Activated naive CD8-positive, alpha-beta T cell (primary cell): ENCODE measurements around the gene UBE3A.

ENCODE experiments used
- H3K27ac Mint-ChIP-seq: one replicate; pipeline ENCODE4 v1.8.0; 2021; ENCODE audit warnings: mixed read lengths
- H3K27me3 Mint-ChIP-seq: one replicate; pipeline ENCODE4 v1.8.0; 2021; ENCODE audit warnings: mixed read lengths
- H3K36me3 Mint-ChIP-seq: one replicate; pipeline ENCODE4 v1.8.0; 2021; ENCODE audit warnings: mixed read lengths
- H3K4me1 Mint-ChIP-seq: one replicate; pipeline ENCODE4 v1.8.0; 2021; ENCODE audit warnings: low read depth, mixed read lengths
- H3K4me3 Mint-ChIP-seq: one replicate; pipeline ENCODE4 v1.8.0; 2021; ENCODE audit warnings: mild to moderate bottlenecking, mixed read lengths
- H3K9me3 Mint-ChIP-seq: one replicate; pipeline ENCODE4 v1.8.0; 2021; ENCODE audit warnings: low read depth, mixed read lengths

UBE3A gene

GRCh38 chr15:25402342-25402741 is 36.5 kb downstream of the UBE3A start:
- H3K36me3 Mint-ChIP-seq = peaks cover 64% of the 10 kb centered on the region

GRCh38 chr15:25401501-25401900 is 37.3 kb downstream of the UBE3A start:
- Mint-ChIP-seq H3K36me3 (peaks cover 62% of the 10 kb centered on the region), H3K4me1 (peaks cover 32% of the 10 kb centered on the region), H3K9me3 (peaks cover 4% of the 10 kb centered on the region), H3K4me3 (no peak overlapping the region), H3K27ac (peak overlapping the region; percentile 0), H3K27me3 (no peaks in the 10 kb centered on the region)

More at GRCh38 chr15:25402342-25402741, 36.5 kb downstream of the UBE3A start:
- Mint-ChIP-seq H3K4me1 (peaks cover 39% of the 10 kb centered on the region), H3K27ac (no peak overlapping the region), H3K9me3 (peaks cover 4% of the 10 kb centered on the region), H3K4me3 (no peak overlapping the region), H3K27me3 (no peaks in the 10 kb centered on the region)

- Mint-ChIP-seq H3K4me3 (no peak overlapping the region), H3K9me3 (no peaks in the 10 kb centered on the region), H3K4me1 (peaks cover 35% of the 10 kb centered on the region), H3K27me3 (no peaks in the 10 kb centered on the region), H3K27ac (no peak overlapping the region), H3K36me3 (peaks cover 45% of the 10 kb centered on the region)
Measured at GRCh38 chr15:25397100-25397499, 41.7 kb downstream of the UBE3A start.

- Mint-ChIP-seq H3K4me1 (peaks cover 26% of the 10 kb centered on the region), H3K27ac (peak overlapping the region; percentile 1), H3K36me3 (peaks cover 39% of the 10 kb centered on the region), H3K27me3 (no peaks in the 10 kb centered on the region), H3K9me3 (peaks cover 4% of the 10 kb centered on the region), H3K4me3 (no peak overlapping the region)
Measured at GRCh38 chr15:25394898-25395297, 43.9 kb downstream of the UBE3A start.

- peaks cover 33% of the 10 kb centered on the region for H3K4me1 Mint-ChIP-seq
- H3K4me3 Mint-ChIP-seq = no peak overlapping the region
- no peaks in the 10 kb centered on the region for H3K27me3 Mint-ChIP-seq
- peaks cover 43% of the 10 kb centered on the region for H3K36me3 Mint-ChIP-seq
- peaks cover 12% of the 10 kb centered on the region for H3K9me3 Mint-ChIP-seq
- no peak overlapping the region for H3K27ac Mint-ChIP-seq
Measured at GRCh38 chr15:25392806-25393205, 46.0 kb downstream of the UBE3A start.

GRCh38 chr15:25391971-25392721 is 46.7 kb downstream of the UBE3A start:
- H3K36me3 Mint-ChIP-seq = peaks cover 40% of the 10 kb centered on the region
- H3K27me3 Mint-ChIP-seq = no peaks in the 10 kb centered on the region
- H3K4me1 Mint-ChIP-seq = peaks cover 27% of the 10 kb centered on the region
- no peak overlapping the region for H3K27ac Mint-ChIP-seq
- H3K4me3 Mint-ChIP-seq = no peak overlapping the region
- H3K9me3 Mint-ChIP-seq = peaks cover 12% of the 10 kb centered on the region

- no peaks in the 10 kb centered on the region for H3K27me3 Mint-ChIP-seq
- peaks cover 27% of the 10 kb centered on the region for H3K9me3 Mint-ChIP-seq
- H3K27ac Mint-ChIP-seq = no peak overlapping the region
- H3K4me3 Mint-ChIP-seq = no peak overlapping the region
- peaks cover 34% of the 10 kb centered on the region for H3K4me1 Mint-ChIP-seq
- peaks cover 60% of the 10 kb centered on the region for H3K36me3 Mint-ChIP-seq
Measured at GRCh38 chr15:25385986-25386385, 52.8 kb downstream of the UBE3A start.

- peaks cover 43% of the 10 kb centered on the region for H3K4me1 Mint-ChIP-seq
- peaks cover 15% of the 10 kb centered on the region for H3K9me3 Mint-ChIP-seq
- peaks cover 59% of the 10 kb centered on the region for H3K36me3 Mint-ChIP-seq
- H3K4me3 Mint-ChIP-seq = no peak overlapping the region
- H3K27me3 Mint-ChIP-seq = no peaks in the 10 kb centered on the region
- no peak overlapping the region for H3K27ac Mint-ChIP-seq
Measured at GRCh38 chr15:25381579-25381978, 57.2 kb downstream of the UBE3A start.

GRCh38 chr15:25378501-25378901 is 60.3 kb downstream of the UBE3A start:
- peaks cover 35% of the 10 kb centered on the region for H3K4me1 Mint-ChIP-seq
- H3K4me3 Mint-ChIP-seq = no peak overlapping the region
- H3K36me3 Mint-ChIP-seq = peaks cover 50% of the 10 kb centered on the region
- H3K27ac Mint-ChIP-seq = peak overlapping the region; percentile 46
- H3K27me3 Mint-ChIP-seq = no peaks in the 10 kb centered on the region
- H3K9me3 Mint-ChIP-seq = no peaks in the 10 kb centered on the region

GRCh38 chr15:25375557-25375956 is 63.3 kb downstream of the UBE3A start:
- peaks cover 61% of the 10 kb centered on the region for H3K36me3 Mint-ChIP-seq
- peaks cover 5% of the 10 kb centered on the region for H3K9me3 Mint-ChIP-seq
- H3K4me3 Mint-ChIP-seq = no peak overlapping the region
- H3K27ac Mint-ChIP-seq = no peak overlapping the region
- H3K27me3 Mint-ChIP-seq = no peaks in the 10 kb centered on the region
- H3K4me1 Mint-ChIP-seq = peaks cover 37% of the 10 kb centered on the region

GRCh38 chr15:25374143-25374542 is 64.7 kb downstream of the UBE3A start:
- Mint-ChIP-seq H3K27me3 (no peaks in the 10 kb centered on the region), H3K27ac (no peak overlapping the region), H3K4me1 (peaks cover 33% of the 10 kb centered on the region), H3K36me3 (peaks cover 62% of the 10 kb centered on the region), H3K9me3 (peaks cover 5% of the 10 kb centered on the region), H3K4me3 (no peak overlapping the region)

- peaks cover 60% of the 10 kb centered on the region for H3K36me3 Mint-ChIP-seq
- H3K4me3 Mint-ChIP-seq = no peak overlapping the region
- no peak overlapping the region for H3K27ac Mint-ChIP-seq
- H3K27me3 Mint-ChIP-seq = no peaks in the 10 kb centered on the region
- H3K4me1 Mint-ChIP-seq = peaks cover 25% of the 10 kb centered on the region
- peaks cover 5% of the 10 kb centered on the region for H3K9me3 Mint-ChIP-seq
Measured at GRCh38 chr15:25372298-25372697, 66.5 kb downstream of the UBE3A start.

- Mint-ChIP-seq H3K27me3 (no peaks in the 10 kb centered on the region), H3K27ac (no peak overlapping the region), H3K4me1 (peaks cover 32% of the 10 kb centered on the region), H3K36me3 (peaks cover 55% of the 10 kb centered on the region), H3K9me3 (peaks cover 5% of the 10 kb centered on the region), H3K4me3 (no peak overlapping the region)
Measured at GRCh38 chr15:25368850-25369249, 70.0 kb downstream of the UBE3A start.

- H3K4me1 Mint-ChIP-seq = peaks cover 32% of the 10 kb centered on the region
- H3K27me3 Mint-ChIP-seq = no peaks in the 10 kb centered on the region
- peaks cover 50% of the 10 kb centered on the region for H3K36me3 Mint-ChIP-seq
- peak overlapping the region; percentile 70 for H3K27ac Mint-ChIP-seq
- H3K9me3 Mint-ChIP-seq = peaks cover 4% of the 10 kb centered on the region
- no peak overlapping the region for H3K4me3 Mint-ChIP-seq
Measured at GRCh38 chr15:25366058-25366457, 72.8 kb downstream of the UBE3A start.

- Mint-ChIP-seq H3K4me3 (no peak overlapping the region), H3K27me3 (no peaks in the 10 kb centered on the region), H3K9me3 (no peaks in the 10 kb centered on the region), H3K27ac (no peak overlapping the region), H3K4me1 (peaks cover 21% of the 10 kb centered on the region), H3K36me3 (peaks cover 43% of the 10 kb centered on the region)
Measured at GRCh38 chr15:25362545-25362944, 76.3 kb downstream of the UBE3A start.

- Mint-ChIP-seq H3K27ac (no peak overlapping the region), H3K4me3 (no peak overlapping the region), H3K36me3 (peaks cover 61% of the 10 kb centered on the region), H3K9me3 (peaks cover 27% of the 10 kb centered on the region), H3K4me1 (no peaks in the 10 kb centered on the region), H3K27me3 (no peaks in the 10 kb centered on the region)
Measured at GRCh38 chr15:25347707-25348106, 91.1 kb downstream of the UBE3A start.
